Measurements from ENCODE around the gene NSUN7.

The NSUN7 gene

GRCh38 chr4:40822420-40823166 lies 72.8 kb downstream of the NSUN7 start:
- no peak for DNase-seq

- no peak for DNase-seq
These were observed 75.5 kb downstream of the NSUN7 start for GRCh38 chr4:40825014-40825838.

- DNase-seq = no peak
These were observed 77.1 kb downstream of the NSUN7 start for GRCh38 chr4:40826821-40827220.

GRCh38 chr4:40827758-40828157 lies 78.0 kb downstream of the NSUN7 start:
- no peak for DNase-seq

- DNase-seq = no peak
These were observed 78.9 kb downstream of the NSUN7 start for GRCh38 chr4:40828661-40829060.

- DNase-seq = no peak
These were observed 79.8 kb downstream of the NSUN7 start for GRCh38 chr4:40829586-40829985.

- no peak for DNase-seq
These were observed 81.6 kb downstream of the NSUN7 start for GRCh38 chr4:40831146-40831907.

- no peak for DNase-seq
These were observed 82.4 kb downstream of the NSUN7 start for GRCh38 chr4:40832175-40832574.

- no peak for DNase-seq
These were observed 83.5 kb downstream of the NSUN7 start for GRCh38 chr4:40833212-40833611.

- no peak for DNase-seq
These were observed 87.5 kb downstream of the NSUN7 start for GRCh38 chr4:40837094-40837870.

- DNase-seq = no peak
These were observed 89.0 kb downstream of the NSUN7 start for GRCh38 chr4:40838742-40839141.

GRCh38 chr4:40840255-40840984 lies 90.7 kb downstream of the NSUN7 start:
- no peak for DNase-seq

- DNase-seq = peak; percentile 39
These were observed 91.3 kb downstream of the NSUN7 start for GRCh38 chr4:40840985-40841571.

- no peak for DNase-seq
These were observed 92.6 kb downstream of the NSUN7 start for GRCh38 chr4:40842318-40842717.

- DNase-seq = no peak
These were observed 93.1 kb downstream of the NSUN7 start for GRCh38 chr4:40842725-40843423.

GRCh38 chr4:40843696-40844095 lies 93.9 kb downstream of the NSUN7 start:
- DNase-seq = no peak

GRCh38 chr4:40844261-40844660 lies 94.5 kb downstream of the NSUN7 start:
- no peak for DNase-seq

- no peak for DNase-seq
These were observed 95.5 kb downstream of the NSUN7 start for GRCh38 chr4:40845154-40845835.

- no peak for DNase-seq
These were observed 96.8 kb downstream of the NSUN7 start for GRCh38 chr4:40846532-40846931.

GRCh38 chr4:40848251-40848650 lies 98.5 kb downstream of the NSUN7 start:
- no peak for DNase-seq
